ENCODE measurements around the gene NTSR1.

NTSR1 gene

GRCh38 chr20:62708591-62709536, at the start of gene NTSR1:
NTSR1 (plus strand) TSS chr20:62708836; CDS start chr20:62709208, 372 bp downstream.
- no peak for TF ChIP-seq JUND (IDR thresholded peaks at IDR 0.05; ENCODE audit: low read depth)
- in situ Hi-C loops (cut with HindIII; ENCODE audit: low pct_unique_long_range_greater_than_20kb, low sequenced_read_pairs) = no loop called here
- DNase-seq (ENCODE audit: low read depth in 1 of 2, low spot score in 1 of 2) = no peak

DNA sequence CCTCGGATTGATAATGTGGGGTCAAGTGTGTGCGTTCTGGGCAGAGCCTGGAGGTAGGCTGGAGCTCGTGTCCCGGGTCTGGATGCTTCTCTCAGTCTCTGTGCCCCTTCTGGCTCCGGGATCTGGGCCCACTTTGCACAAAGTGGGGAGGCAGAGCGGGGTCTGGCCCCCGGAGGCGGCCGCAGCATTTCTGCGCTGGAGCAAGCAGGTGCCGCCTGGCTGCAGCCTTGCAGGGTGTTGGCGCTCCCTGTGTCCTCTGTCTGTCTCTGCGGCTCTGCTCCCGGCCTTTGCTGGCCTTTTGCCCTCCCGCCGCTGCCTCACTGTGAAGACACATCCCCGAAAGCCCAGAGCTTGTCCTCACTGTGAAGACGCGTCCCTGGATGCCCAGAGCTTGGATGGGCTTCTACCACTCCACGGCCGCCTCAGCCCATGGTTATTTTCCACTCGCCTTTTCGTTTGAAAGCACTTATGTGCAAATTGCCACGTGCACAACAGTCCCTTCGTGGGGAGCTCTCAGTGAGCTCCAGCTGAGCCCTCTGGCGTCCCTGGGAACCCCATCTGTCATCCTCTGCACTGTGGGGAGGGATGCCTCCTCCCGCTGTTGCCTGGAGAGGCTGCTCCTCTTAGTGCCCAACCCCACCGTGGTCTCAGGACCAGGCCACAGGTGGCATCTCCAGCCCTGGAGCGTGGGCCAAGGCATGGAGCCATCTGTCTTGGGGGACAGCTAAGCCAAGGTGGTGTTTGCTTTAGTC, 49.0 kb upstream of the NTSR1 start:
- TF ChIP-seq JUND (IDR thresholded peaks at IDR 0.05; ENCODE audit: low read depth) = no peak
- in situ Hi-C loops (cut with HindIII; ENCODE audit: low pct_unique_long_range_greater_than_20kb, low sequenced_read_pairs) = no loop called here
- DNase-seq (ENCODE audit: low read depth in 1 of 2, low spot score in 1 of 2) = no peak

DNA sequence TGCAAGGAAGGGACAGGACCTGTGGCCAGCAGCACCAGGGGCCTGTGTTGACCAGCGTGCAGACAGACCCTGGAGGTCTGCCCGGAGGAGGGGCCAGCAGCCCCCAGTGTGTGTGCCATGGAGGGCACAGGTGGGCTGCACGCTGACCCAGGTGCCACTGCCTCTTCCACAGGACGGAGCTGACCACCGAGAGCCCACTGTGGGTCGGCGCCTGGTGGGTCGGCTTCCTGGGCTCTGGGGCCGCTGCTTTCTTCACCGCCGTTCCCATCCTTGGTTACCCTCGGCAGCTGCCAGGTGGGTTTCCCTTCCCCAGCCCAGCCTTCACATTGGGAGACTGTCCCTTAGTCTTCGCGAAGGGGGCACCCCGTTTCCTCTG, 48.4 kb upstream of the NTSR1 start:
- DNase-seq (ENCODE audit: low read depth in 1 of 2, low spot score in 1 of 2) = no peak
- in situ Hi-C loops (cut with HindIII; ENCODE audit: low pct_unique_long_range_greater_than_20kb, low sequenced_read_pairs) = no loop called here
- TF ChIP-seq JUND (IDR thresholded peaks at IDR 0.05; ENCODE audit: low read depth) = no peak

- TF ChIP-seq JUND (IDR thresholded peaks at IDR 0.05; ENCODE audit: low read depth) = no peak
Observed at GRCh38 chr20:62660768-62661167, 47.9 kb upstream of the NTSR1 start.

GRCh38 chr20:62661647-62662046, 47.0 kb upstream of the NTSR1 start:
- in situ Hi-C loops (cut with HindIII; ENCODE audit: low pct_unique_long_range_greater_than_20kb, low sequenced_read_pairs) = no loop called here
- TF ChIP-seq JUND (IDR thresholded peaks at IDR 0.05; ENCODE audit: low read depth) = no peak
- no peak for DNase-seq (ENCODE audit: low read depth in 1 of 2, low spot score in 1 of 2)

More at GRCh38 chr20:62660768-62661167, 47.9 kb upstream of the NTSR1 start:
- DNase-seq (ENCODE audit: low read depth in 1 of 2, low spot score in 1 of 2) = no peak
- in situ Hi-C loops (cut with HindIII; ENCODE audit: low pct_unique_long_range_greater_than_20kb, low sequenced_read_pairs) = no loop called here

GRCh38 chr20:62662422-62662821, 46.2 kb upstream of the NTSR1 start:
- no peak for TF ChIP-seq JUND (IDR thresholded peaks at IDR 0.05; ENCODE audit: low read depth)
- in situ Hi-C loops (cut with HindIII; ENCODE audit: low pct_unique_long_range_greater_than_20kb, low sequenced_read_pairs) = no loop called here
- no peak for DNase-seq (ENCODE audit: low read depth in 1 of 2, low spot score in 1 of 2)

GRCh38 chr20:62663145-62664018, 45.3 kb upstream of the NTSR1 start:
- TF ChIP-seq JUND (IDR thresholded peaks at IDR 0.05; ENCODE audit: low read depth) = no peak
- DNase-seq (ENCODE audit: low read depth in 1 of 2, low spot score in 1 of 2) = no peak
- in situ Hi-C loops (cut with HindIII; ENCODE audit: low pct_unique_long_range_greater_than_20kb, low sequenced_read_pairs) = no loop called here

DNA sequence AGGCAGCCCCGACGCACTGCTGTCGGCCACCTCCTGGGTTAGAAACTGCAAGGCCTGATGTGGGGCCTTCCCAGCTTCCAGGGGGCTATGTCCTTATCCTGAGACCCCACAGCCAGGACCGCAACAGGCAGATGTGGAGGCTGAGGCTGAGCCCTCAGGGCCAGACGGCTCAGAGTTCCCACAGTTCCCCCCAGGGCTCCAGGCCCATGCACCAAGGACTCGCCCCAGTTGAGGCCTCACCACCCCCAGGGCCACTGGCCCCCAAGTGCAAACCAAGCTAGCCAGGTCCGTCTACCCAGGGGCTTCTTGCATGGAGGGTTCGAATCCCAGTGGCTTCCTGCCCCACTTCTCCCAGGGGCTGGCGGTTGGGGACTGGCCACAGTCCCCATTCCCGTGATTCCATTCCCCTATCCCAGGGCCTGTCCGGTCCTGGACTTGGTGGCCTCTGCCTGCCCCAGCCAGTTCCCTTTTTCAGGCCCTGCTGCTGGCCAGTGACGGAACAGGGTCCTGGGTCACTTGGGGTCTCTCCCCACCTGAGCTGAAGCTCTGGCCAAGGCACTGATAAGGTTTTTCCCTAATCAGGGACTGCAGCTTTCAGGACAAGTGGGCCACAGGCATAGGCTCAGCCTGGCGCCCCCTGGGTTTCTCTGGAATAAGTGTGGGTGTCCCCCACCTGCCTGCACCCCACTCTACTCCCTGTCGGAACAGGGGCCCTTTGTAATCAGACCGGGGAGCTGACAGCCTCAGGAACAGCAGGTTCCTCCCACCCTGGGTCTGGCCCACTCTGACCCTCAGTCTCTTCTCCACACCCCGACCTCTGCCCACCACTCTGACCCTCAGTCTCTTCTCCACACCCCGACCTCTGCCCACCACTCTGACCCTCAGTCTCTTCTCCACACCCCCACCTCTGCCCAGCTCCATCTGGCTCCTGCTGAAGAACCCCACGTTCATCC, 44.3 kb upstream of the NTSR1 start:
- in situ Hi-C loops (cut with HindIII; ENCODE audit: low pct_unique_long_range_greater_than_20kb, low sequenced_read_pairs) = no loop called here
- DNase-seq (ENCODE audit: low read depth in 1 of 2, low spot score in 1 of 2) = no peak
- no peak for TF ChIP-seq JUND (IDR thresholded peaks at IDR 0.05; ENCODE audit: low read depth)

DNA sequence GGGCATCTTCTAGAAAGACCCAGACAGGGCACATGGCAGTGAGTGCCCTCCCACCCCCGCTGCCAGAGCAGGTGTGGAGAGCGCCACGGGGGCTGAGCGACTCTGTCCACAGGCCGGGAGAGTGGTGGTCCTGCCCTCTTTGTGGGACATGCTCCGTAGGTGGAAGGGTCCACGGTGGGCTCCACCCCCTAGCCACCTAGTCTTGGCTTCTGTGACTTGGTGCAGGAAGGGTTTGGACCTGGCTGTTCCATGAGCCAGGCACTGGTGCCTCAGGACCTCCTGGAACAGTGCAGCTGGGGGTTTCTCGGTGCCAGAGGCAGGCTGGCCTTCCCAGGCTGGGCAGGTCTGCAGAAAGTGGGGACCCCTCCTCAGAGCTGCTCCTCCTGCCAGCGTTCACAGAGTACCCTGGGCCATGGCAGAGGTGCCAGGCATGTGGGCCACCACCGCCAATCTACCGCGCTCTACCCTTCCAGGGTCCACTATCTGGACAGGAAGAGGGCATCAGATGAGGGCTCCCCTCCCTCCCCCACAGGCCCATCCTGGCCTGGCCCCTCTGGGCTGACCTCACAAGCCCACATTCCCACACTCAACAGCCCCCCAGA, 43.4 kb upstream of the NTSR1 start:
- in situ Hi-C loops (cut with HindIII; ENCODE audit: low pct_unique_long_range_greater_than_20kb, low sequenced_read_pairs) = no loop called here
- DNase-seq (ENCODE audit: low read depth in 1 of 2, low spot score in 1 of 2) = no peak
- TF ChIP-seq JUND (IDR thresholded peaks at IDR 0.05; ENCODE audit: low read depth) = no peak

- no peak for TF ChIP-seq JUND (IDR thresholded peaks at IDR 0.05; ENCODE audit: low read depth)
- DNase-seq (ENCODE audit: low read depth in 1 of 2, low spot score in 1 of 2) = no peak
- in situ Hi-C loops (cut with HindIII; ENCODE audit: low pct_unique_long_range_greater_than_20kb, low sequenced_read_pairs) = no loop called here
Observed at GRCh38 chr20:62665826-62666735, 42.6 kb upstream of the NTSR1 start.

Measured in T47D (cell line).